HEK293 (cell line): ENCODE data around the gene RNPEP.
"Not testable (repeated sequence)": the region's sequence is repeated elsewhere in the genome, so short reads cannot be mapped to it uniquely, and the experiment has no call there.

ENCODE experiments used
- CTCF ChIA-PET: fragments of 350-600 bp; formaldehyde crosslinking; extraction: SDS; loops from one replicate; lab custom pipeline; 2021; ENCODE audit warnings: antibody characterized with exemption; lab: Yijun Ruan, JAX
- POLR2A ChIA-PET: fragments of 300-600 bp; formaldehyde crosslinking; extraction: SDS; loops from one replicate; lab custom pipeline; 2020; ENCODE audit warnings: antibody characterized with exemption, inconsistent platforms; lab: Yijun Ruan, JAX
- H3K27ac ChIP-seq: fragments of 200-500 bp; sonication (Bioruptor generic); 2 replicates; pipeline ENCODE4 v1.5.1; 2014; ENCODE audit warnings: low read depth, low read length, control low read depth, inconsistent platforms; ENCODE audit errors: extremely low read depth
- H3K36me3 ChIP-seq, 2 experiments: fragments of 200-500 bp in 1 of 2; sonication (Bioruptor generic) in 1 of 2; 1 replicate in 1 of 2; 2 replicates in 1 of 2; pipeline ENCODE4 v1.5.1; 2014 to 2017; ENCODE audit warnings: inconsistent platforms in 2 of 2, low read length in 2 of 2; ENCODE audit not compliant: control insufficient read depth in 2 of 2, insufficient read depth in 1 of 2
- H3K4me1 ChIP-seq: fragments of 200-500 bp; sonication (Bioruptor generic); 2 replicates; pipeline ENCODE4 v1.5.1; 2014; ENCODE audit warnings: mild to moderate bottlenecking, low read length, inconsistent platforms; ENCODE audit not compliant: control insufficient read depth, insufficient read depth
- H3K4me3 ChIP-seq: 2 replicates; pipeline ENCODE4 v1.5.1; 2011; ENCODE audit warnings: low read depth, mild to moderate bottlenecking, control low read depth, low read length, moderate library complexity
- H3K9me3 ChIP-seq: fragments of 200-500 bp; sonication (Bioruptor generic); 2 replicates; pipeline ENCODE4 v1.5.1; 2014; ENCODE audit warnings: low read depth, low read length, inconsistent platforms; ENCODE audit not compliant: control insufficient read depth, insufficient read depth
- BCL6B ChIP-seq: fragments of 450-650 bp; formaldehyde crosslinking; IDR thresholded peaks from 2 replicates; pipeline ENCODE4 v1.5.1; 2017; ENCODE audit warnings: missing biosample characterization, missing genetic modification characterization
- HOXA7 ChIP-seq: sonication (generic); formaldehyde crosslinking; IDR thresholded peaks from 2 replicates; pipeline ENCODE4 v1.8.1; 2022; ENCODE audit warnings: missing genetic modification reagents, borderline replicate concordance
- RBAK ChIP-seq: fragments of 450-650 bp; formaldehyde crosslinking; IDR thresholded peaks from 2 replicates; pipeline ENCODE4 v1.5.1; 2016; ENCODE audit warnings: missing biosample characterization, missing genetic modification characterization
- SCRT2 ChIP-seq: fragments of 450-650 bp; formaldehyde crosslinking; IDR thresholded peaks from 2 replicates; pipeline ENCODE4 v1.5.1; 2016; ENCODE audit warnings: missing biosample characterization, missing genetic modification characterization
- SP2 ChIP-seq: fragments of 450-650 bp; formaldehyde crosslinking; IDR thresholded peaks from 2 replicates; pipeline ENCODE4 v1.5.1; 2016; ENCODE audit warnings: missing biosample characterization, missing genetic modification characterization
- ZBTB11 ChIP-seq: fragments of 450-650 bp; formaldehyde crosslinking; conservative IDR thresholded peaks from 2 replicates; pipeline ENCODE4 v1.5.1; 2016; ENCODE audit warnings: low read depth, missing biosample characterization, missing genetic modification characterization
- ZFHX2 ChIP-seq: fragments of 450-650 bp; formaldehyde crosslinking; conservative IDR thresholded peaks from 2 replicates; pipeline ENCODE4 v1.5.1; 2016; ENCODE audit warnings: missing biosample characterization, missing genetic modification characterization
- ZNF114 ChIP-seq: fragments of 450-650 bp; formaldehyde crosslinking; IDR thresholded peaks from 2 replicates; pipeline ENCODE4 v1.5.0; 2017; ENCODE audit warnings: missing biosample characterization, missing genetic modification characterization
- ZNF121 ChIP-seq: fragments of 450-650 bp; formaldehyde crosslinking; IDR thresholded peaks from 2 replicates; pipeline ENCODE4 v1.5.1; 2016; ENCODE audit warnings: missing biosample characterization, missing genetic modification characterization
- ZNF146 ChIP-seq: fragments of 450-650 bp; formaldehyde crosslinking; IDR thresholded peaks from 2 replicates; pipeline ENCODE4 v1.5.1; 2016; ENCODE audit warnings: missing biosample characterization, missing genetic modification characterization
- ZNF174 ChIP-seq: fragments of 450-650 bp; formaldehyde crosslinking; IDR thresholded peaks from 2 replicates; pipeline ENCODE4 v1.5.0; 2017; ENCODE audit warnings: missing biosample characterization, mild to moderate bottlenecking, missing genetic modification characterization
- ZNF555 ChIP-seq: fragments of 450-650 bp; formaldehyde crosslinking; conservative IDR thresholded peaks from 2 replicates; pipeline ENCODE4 v1.5.1; 2017; ENCODE audit warnings: missing biosample characterization, mild to moderate bottlenecking, missing genetic modification characterization, inconsistent platforms
- ZNF777 ChIP-seq: fragments of 450-650 bp; formaldehyde crosslinking; IDR thresholded peaks from 2 replicates; pipeline ENCODE4 v1.5.1; 2017; ENCODE audit warnings: missing biosample characterization, missing genetic modification characterization, borderline replicate concordance
- TF ChIP-seq, protein P1 (sequence below): fragments of 450-650 bp; formaldehyde crosslinking; IDR thresholded peaks from 2 replicates; pipeline ENCODE4 v1.5.1; 2016; ENCODE audit warnings: missing biosample characterization, missing genetic modification characterization

RNPEP gene

GRCh38 chr1:202049129-202049528 lies 66.7 kb downstream of the RNPEP start (continued):
- TF ChIP-seq, protein P1, sequence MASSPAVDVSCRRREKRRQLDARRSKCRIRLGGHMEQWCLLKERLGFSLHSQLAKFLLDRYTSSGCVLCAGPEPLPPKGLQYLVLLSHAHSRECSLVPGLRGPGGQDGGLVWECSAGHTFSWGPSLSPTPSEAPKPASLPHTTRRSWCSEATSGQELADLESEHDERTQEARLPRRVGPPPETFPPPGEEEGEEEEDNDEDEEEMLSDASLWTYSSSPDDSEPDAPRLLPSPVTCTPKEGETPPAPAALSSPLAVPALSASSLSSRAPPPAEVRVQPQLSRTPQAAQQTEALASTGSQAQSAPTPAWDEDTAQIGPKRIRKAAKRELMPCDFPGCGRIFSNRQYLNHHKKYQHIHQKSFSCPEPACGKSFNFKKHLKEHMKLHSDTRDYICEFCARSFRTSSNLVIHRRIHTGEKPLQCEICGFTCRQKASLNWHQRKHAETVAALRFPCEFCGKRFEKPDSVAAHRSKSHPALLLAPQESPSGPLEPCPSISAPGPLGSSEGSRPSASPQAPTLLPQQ (tag by site-specific recombination), result no peak
- TF ChIP-seq ZFHX2 (tag by site-specific recombination), result no peak
- no peak for TF ChIP-seq SCRT2 (tag by site-specific recombination)
- no peak for TF ChIP-seq HOXA7 (CRISPR knock-in tag)
- TF ChIP-seq SP2, result no peak
- no peak for TF ChIP-seq ZNF174
- no peak for TF ChIP-seq BCL6B (tag by site-specific recombination)
- TF ChIP-seq, all 188 proteins: peak for 0

DNA sequence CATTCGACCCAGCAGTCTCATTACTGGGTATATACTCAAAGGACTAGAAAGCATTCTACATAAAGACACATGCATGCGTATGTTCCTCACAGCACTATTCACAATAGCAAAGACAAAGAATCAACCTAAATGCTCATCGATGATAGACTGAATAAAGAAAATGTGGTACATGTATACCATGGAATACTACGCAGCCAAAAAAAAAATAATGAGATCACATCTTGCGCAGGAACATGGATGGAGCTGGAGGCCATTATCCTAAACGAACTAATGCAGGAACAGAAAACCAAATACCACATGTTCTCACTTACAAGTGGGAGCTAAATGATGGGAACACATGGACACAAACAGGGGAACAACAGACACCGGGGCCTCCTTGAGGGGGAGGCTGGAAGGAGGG lies 71.6 kb downstream of the RNPEP start:
- CTCF ChIA-PET, result no interaction called here
- POLR2A ChIA-PET, result no interaction called here

GRCh38 chr1:202054673-202055072 lies 72.2 kb downstream of the RNPEP start:
- H3K9me3 ChIP-seq, H3K4me3 ChIP-seq, H3K27ac ChIP-seq, H3K36me3 ChIP-seq, POLR2A ChIA-PET, CTCF ChIA-PET, H3K4me1 ChIP-seq: not testable (repeated sequence)
- TF ChIP-seq ZNF121 (tag by site-specific recombination), result peak; percentile 72

More for the DNA sequence above, 71.6 kb downstream of the RNPEP start:
- no peaks in the 10 kb centered on the region for H3K9me3 ChIP-seq
- peaks cover 7% of the 10 kb centered on the region; the same call in 1 of the 2 replicates for H3K4me1 ChIP-seq
- H3K4me3 ChIP-seq, result no peak overlapping the region
- no peaks in the 10 kb centered on the region for H3K36me3 ChIP-seq
- TF ChIP-seq ZNF146 (tag by site-specific recombination) (peak; percentile 94), ZNF114 (tag by site-specific recombination) (no peak), RBAK (tag by site-specific recombination) (no peak), ZBTB11 (0 out of 2 replicates have a peak, but pooled peaks have one; percentile 13), ZFHX2 (tag by site-specific recombination) (no peak), ZNF555 (tag by site-specific recombination) (no peak), ZNF777 (tag by site-specific recombination) (no peak)
- no peak overlapping the region for H3K27ac ChIP-seq
